GM21515 (cell line): Measurements from ENCODE around the gene MAN1C1.
A peak's percentile ranks its signal among the peaks of the same experiment; 100 is the strongest.

Experiments
- ATAC-seq: cut with Tn5 transposase; IDR thresholded peaks from one replicate; pipeline ENCODE4 v1.9.1; 2021; ENCODE audit not compliant: unreplicated experiment

The MAN1C1 gene

DNA sequence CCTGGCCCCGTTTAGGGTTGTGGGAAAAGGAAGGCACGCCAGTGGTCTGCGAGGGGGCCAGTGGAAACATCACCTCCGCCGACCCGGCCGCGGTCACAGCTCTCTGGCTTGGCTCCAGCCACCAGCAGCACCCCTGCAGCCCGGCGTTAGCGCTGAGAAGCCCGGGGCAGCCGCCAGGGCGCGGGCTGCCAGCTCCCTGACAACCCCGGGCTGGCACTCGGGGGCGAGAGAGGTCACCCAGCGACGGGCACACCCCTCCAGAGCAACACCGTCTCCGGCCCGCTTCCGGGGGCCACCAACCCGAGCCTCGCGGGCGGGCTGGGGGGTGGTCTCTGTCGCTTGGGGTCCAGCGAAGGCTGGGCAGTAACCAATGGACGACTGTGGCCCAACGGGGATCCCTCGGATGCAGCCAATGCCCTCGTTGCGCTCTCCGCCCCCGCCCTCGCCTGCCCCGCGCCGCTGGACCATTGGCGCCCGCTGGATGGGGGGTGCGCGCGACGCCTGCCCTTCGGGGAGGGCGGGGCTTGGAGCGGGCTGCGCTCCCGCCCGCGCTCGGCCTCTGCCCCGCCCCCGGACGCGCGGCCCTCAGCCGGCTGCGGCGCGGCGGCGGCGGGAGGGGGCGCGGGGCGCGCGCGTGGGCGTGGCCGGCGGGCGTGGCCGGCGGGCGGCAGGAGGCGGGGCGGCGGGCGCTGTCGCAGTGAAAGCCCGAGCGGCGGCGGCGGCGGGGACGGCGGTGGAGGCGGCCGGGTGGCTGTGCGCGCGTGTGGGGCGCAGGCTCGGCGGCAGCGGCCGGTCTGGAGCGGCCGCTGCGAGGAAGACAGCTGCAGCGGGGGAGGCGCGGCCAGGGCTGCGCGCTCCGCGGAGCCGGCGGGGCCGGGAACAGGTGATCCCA, at the start of gene MAN1C1:
Gene MAN1C1 (plus strand): TSS at position 697 of the 892 bp plus-strand sequence. CDS start 1,007 bp downstream, outside the sequence.
- peak; percentile 55 for ATAC-seq

- no peak for ATAC-seq
These were observed 48.9 kb upstream of the MAN1C1 start for GRCh38 chr1:25567710-25568089.

DNA sequence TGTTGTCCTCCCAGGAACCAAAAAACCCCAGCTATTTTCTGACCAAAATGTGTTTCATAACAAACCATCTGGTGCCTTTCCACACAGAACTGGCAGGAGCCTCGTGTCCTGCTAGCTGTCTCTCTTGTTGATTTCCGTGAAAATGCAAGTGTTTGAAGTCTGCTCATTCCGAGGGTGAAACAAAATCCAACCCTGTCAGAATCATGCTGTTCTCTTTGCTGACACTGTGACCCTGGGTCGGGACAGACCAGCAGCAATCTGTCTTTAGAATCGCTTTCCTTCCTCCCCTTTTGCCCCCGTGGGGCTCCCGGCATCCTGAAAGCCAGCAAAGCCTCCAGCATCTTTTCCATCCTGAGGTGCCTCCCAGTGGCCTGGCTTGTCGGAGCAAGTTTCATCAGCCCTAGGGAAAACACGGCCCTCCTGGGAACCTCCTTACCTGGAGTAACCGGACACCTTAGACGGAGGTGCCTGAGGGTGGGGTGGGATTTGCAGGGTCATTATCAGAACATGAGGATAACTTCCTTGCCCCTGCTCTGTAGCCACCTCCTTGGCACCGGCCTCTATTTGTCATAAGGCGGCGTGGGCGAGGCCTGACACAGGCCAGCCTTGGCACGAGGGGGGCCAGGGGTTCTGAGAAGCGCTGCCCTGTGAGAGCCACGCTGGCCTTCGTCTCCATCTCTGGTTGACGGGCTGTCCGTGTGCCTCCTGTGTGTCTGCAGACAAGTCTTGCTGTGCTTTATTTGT, 48.3 kb upstream of the MAN1C1 start:
- no peak for ATAC-seq

- no peak for ATAC-seq
These were observed 47.6 kb upstream of the MAN1C1 start for GRCh38 chr1:25568834-25569596.

DNA sequence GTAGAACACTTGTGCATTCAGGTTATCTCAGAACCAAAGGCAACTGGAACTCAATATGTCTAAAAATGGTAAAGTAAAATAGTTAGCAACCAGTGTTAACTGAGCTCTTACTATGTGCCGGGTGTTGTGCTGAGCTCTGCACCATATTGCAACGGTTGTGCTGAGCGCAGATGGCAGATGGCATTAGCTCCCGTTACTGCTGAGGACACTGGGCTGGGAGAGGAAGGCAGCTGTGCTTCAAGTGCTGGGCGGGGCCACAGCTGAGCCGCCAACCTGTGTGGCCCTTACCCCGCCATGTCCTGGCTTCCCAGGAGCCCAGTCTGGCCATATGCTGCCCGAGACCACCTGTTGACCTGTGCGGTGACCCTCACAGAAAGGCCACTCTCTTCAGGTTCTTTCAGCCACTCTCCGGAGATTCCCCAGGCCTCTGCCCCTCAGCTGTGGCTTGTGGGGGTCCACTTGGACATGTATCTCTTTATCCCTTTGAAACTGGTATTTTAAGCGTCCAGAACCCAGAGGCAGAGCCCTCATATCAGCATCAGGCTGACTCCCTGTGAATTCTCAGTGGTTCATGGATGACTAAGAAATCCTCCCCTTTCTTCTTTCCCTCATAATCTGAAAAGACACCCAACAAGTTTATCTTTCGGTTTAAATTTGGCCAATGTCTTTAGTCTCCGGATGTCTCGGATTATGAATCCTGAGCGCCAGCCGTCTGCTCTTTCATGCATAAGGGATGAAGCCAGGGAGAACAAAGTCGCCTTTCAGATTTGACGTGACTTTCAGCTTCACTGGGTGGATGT, 46.8 kb upstream of the MAN1C1 start:
- ATAC-seq, result no peak

DNA sequence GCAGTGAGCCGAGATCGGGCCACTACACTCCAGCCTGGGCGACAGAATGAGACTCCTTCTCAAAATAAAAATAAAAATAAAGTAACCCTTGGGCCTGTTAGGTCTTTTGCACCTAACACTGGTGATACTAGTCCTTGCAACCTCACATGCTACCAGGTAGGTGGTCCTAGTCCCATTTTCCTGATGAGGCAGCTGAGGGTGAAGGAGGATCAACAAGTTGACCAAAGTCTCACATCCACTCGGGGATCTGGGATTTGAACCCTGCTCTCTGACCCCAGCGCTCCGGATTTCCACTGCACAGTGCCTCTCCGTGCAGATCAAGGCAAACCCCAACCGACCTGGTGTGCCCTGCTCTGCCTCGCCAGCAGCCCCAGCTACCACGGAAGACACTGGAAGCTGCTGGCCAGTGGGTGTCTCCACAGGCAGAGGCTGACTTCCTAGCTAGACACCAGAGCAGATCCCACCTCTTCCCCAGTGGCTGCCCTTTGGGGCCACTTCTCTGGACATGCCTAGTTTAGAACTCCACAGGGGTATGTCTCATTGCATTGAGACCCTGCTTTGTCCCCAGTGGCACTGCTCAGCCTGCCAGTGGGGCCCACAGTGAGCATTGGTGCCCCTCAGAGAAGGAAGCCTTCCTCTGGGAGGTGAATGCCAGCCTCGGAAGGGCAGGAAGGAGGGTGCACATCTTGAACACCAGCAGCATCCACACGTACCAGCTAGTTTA, 45.6 kb upstream of the MAN1C1 start:
- ATAC-seq, result no peak

- ATAC-seq, result no peak
These were observed 45.0 kb upstream of the MAN1C1 start for GRCh38 chr1:25571522-25571970.

- no peak for ATAC-seq
These were observed 44.5 kb upstream of the MAN1C1 start for GRCh38 chr1:25572107-25572506.

- ATAC-seq, result no peak
These were observed 43.6 kb upstream of the MAN1C1 start for GRCh38 chr1:25572708-25573590.

DNA sequence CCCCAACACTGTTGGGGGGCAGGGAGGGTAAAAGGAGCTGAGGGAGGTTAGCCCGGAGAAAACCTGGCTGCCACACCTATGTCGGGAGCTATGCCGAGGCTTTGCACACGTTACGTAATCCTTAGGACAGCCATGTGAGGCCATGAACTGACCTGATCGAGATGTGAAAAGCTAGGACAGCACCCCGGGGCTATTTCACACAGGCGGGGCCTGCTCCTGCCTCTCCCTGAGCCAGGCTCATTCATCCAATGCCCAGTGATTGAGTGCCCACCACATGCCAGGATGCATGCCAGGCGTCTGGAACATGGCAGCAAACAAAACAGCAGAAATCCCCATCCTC, 43.0 kb upstream of the MAN1C1 start:
- no peak for ATAC-seq

- ATAC-seq, result no peak
These were observed 42.6 kb upstream of the MAN1C1 start for GRCh38 chr1:25573961-25574360.

GRCh38 chr1:25575191-25575590, 41.4 kb upstream of the MAN1C1 start:
- no peak for ATAC-seq

- ATAC-seq, result no peak
These were observed 40.0 kb upstream of the MAN1C1 start for GRCh38 chr1:25576459-25577133.

- no peak for ATAC-seq
These were observed 39.3 kb upstream of the MAN1C1 start for GRCh38 chr1:25577134-25577920.

GRCh38 chr1:25579292-25580252, 37.0 kb upstream of the MAN1C1 start:
- ATAC-seq, result no peak

DNA sequence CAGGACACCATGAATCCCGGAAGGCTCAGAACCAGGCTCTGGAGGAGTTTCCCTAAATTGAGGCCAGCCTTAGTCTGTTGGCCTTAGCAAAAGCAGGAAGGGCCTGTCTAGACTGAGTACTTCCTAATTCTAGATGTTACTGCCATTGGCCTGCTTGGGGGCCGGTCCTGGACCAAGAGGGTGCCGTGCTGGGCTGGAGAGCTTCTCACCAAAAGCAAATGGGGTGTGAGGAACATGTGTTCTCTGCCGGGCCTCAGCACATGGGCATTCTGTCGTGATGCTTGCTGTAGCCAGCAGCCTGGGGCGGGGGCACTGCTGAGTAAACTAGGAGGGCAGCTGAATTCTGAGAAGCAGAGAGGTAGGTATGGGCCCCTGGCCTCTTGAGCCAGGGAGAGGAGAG, 35.7 kb upstream of the MAN1C1 start:
- ATAC-seq, result no peak

DNA sequence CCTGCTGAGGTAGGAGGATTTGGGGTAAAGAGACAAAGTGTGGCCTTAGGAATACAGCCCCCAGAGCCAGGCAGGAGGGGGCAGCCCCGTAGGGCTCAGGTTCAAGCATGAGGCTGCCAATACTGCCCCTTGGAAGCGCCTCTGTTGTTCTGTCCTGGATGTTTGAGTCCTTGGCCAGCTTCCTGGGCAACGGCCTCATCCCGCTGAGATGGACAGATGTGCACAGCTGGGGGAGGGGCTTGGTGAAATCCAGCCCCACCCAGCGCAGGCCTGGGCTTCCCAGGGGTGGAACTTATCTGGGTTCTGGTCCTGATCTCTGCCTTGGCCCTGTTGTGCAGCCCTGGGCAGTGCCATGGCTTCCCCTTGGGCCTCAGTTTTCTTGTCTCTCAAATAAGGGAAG, 34.8 kb upstream of the MAN1C1 start:
- no peak for ATAC-seq
